GM19025 (cell line): ENCODE data around the gene CTXN1.
"Not testable (repeated sequence)": the region's sequence is repeated elsewhere in the genome, so short reads cannot be mapped to it uniquely, and the experiment has no call there.

Experiments used
- ATAC-seq: cut with Tn5 transposase; IDR thresholded peaks from one replicate; pipeline ENCODE4 v1.9.1; 2021; ENCODE audit warnings: mild to moderate bottlenecking, low read depth, moderate library complexity; ENCODE audit not compliant: unreplicated experiment

The CTXN1 gene

GRCh38 chr19:7903244-7904073 is 22.5 kb downstream of the CTXN1 start, which contains the start of gene MAP2K7:
TSS of gene MAP2K7 (plus strand) at chr19:7903877. CDS start at chr19:7903945, 68 bp downstream.
- ATAC-seq: peak; percentile 89

DNA sequence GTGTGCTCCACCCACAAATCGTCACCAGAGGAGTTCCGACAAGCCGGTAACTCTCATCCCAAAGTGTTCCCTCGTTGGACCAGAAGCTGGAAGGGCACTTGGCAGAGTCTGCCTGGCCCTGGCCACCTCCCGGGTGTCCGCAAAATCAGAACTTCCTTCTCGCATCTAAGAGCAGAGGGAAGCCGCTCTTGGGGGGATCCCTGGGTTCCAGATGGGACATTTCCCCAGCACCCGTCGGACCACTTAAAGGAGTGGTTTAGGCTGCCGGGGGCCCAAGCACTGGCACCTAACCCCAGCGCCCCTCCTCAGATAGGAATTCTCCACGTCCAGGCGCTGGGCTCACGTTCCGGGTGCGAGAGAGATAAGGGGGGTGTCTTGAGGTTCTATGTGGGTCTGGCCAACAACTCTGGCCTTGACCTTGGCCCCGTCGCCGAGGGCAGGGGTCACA is 23.1 kb downstream of the CTXN1 start:
- no peak for ATAC-seq

- ATAC-seq: no peak
Observed at GRCh38 chr19:7901337-7901736, 24.6 kb downstream of the CTXN1 start.

DNA sequence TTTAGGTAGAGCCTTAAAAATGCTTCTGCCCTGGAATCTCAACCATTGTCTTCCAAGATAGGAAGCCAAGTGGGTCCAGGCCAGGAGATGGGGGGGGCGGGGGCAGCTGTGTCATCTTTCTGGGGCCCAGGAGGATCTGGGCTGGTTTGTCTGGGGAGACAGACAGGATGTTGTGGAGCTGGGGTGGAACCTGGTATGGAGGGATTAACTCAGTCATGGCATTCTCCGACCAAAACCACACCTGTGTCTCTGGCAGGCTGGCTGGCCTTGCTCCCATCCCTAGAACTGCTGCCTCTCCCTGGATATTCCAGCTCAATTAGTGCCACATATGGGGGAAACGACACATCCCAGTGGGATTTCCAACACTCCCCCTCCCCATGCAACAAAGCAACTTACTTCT is 25.0 kb downstream of the CTXN1 start:
- no peak for ATAC-seq

DNA sequence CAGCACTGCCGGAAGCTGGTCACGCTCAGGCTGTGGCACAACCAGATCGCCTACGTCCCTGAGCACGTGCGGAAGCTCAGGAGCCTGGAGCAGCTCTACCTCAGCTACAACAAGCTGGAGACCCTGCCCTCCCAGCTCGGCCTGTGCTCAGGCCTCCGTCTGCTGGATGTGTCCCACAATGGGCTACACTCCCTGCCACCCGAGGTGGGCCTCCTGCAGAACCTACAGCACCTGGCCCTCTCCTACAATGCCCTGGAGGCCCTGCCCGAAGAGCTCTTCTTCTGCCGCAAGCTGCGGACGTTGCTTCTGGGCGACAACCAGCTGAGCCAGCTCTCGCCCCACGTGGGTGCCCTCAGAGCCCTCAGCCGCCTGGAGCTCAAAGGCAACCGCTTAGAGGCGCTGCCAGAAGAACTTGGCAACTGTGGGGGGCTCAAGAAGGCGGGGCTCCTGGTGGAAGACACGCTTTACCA is 25.5 kb downstream of the CTXN1 start:
- ATAC-seq: no peak

GRCh38 chr19:7899751-7900378 is 26.1 kb downstream of the CTXN1 start:
- ATAC-seq: no peak

DNA sequence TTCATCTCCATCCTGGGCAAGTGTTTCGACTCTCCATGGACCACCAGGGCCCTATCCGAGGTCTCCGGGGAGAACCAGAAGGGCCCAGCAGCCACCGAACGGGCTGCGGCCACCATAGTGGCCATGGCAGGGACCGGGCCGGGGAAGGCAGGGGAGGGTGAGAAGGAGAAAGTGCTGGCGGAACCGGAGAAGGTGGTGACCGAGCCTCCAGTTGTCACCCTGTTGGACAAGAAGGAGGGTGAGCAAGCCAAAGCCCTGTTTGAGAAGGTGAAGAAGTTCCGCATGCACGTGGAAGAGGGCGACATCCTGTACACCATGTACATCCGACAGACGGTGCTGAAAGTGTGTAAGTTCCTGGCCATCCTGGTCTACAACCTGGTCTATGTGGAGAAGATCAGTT is 27.0 kb downstream of the CTXN1 start:
- no peak for ATAC-seq

DNA sequence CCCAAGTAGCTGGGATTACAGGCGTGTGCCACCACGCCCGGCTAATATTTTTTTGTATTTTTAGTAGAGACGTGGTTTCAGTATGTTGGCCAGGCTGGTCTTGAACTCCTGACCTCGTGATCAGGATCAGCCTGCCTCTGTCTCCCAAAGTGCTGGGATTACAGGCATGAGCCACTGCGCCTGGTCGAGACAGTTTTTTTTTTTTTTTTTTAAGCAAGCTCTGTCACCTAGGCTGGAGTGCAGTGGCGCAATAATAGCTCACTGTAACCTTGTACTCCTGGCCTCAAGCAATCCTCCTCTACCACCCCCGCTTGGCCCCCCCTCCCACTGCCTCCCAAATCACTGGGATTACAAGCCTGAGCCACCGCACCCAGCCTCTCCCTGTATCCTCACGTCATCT is 28.6 kb downstream of the CTXN1 start:
- no peak for ATAC-seq

GRCh38 chr19:7895565-7895964 is 30.4 kb downstream of the CTXN1 start:
- ATAC-seq: no peak

GRCh38 chr19:7894612-7895309 is 31.2 kb downstream of the CTXN1 start:
- ATAC-seq: no peak

- not testable (repeated sequence) for ATAC-seq
Observed at GRCh38 chr19:7893362-7894101, 32.4 kb downstream of the CTXN1 start.

GRCh38 chr19:7888826-7889217 is 37.1 kb downstream of the CTXN1 start:
- ATAC-seq: no peak

DNA sequence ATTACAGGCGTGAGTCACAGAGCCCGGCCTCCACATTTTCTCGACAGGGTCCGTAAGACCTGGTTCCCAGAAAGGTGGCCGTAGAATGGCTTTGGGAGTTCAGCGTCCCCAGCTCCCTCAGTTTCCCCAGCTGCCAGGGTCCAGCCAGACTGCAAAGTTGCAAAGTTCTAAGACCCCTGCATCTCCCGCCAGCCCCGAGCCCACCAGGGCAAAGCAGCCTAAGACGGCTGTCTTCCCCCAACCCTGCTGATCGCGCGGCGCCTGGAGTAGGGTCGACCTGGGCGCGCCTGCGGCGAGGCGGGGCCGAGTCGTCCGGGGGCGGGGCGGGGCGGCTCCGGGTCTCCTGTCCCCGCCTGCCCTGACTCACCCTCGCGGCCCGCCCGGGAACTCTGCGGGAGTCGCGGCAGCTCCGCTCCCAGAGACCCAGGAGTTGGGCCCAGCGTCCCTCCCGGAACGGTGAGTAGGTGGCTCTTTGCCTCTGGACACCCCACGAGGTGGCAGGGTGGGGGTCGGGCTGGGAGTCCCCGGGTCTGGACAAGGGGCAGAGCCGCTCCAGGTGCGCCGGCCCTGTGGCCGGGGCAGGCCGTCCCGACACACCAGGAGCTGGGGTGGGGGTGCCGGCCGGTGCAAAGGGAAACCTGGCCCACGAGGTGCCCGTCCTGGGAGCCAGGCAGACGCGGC is 37.6 kb downstream of the CTXN1 start, which contains the start of gene LRRC8E:
Gene LRRC8E (plus strand): TSS at position 366 of the 681 bp plus-strand sequence. CDS start 7,094 bp downstream, outside the sequence.
- ATAC-seq: no peak

GRCh38 chr19:7887408-7888144 is 38.4 kb downstream of the CTXN1 start:
- no peak for ATAC-seq

DNA sequence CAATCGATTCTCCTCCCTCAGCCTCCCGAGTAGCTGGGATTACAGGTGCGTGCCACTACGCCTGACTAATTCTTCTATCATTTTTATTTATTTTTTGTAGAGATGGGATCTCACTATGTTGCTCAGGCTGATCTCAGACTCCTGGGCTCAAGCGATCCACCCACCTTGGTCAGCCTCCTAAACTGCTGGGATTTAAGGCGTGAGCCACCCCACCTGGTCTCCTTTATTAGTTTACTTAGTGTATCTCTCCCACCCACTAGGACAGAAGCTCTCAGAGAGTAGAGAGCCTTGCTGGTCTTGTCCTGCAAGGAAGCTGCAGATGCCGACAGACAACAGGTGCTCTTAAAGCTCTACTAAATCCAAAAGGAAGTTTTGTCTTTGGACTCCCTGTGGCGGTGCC is 40.1 kb downstream of the CTXN1 start:
- ATAC-seq: no peak

DNA sequence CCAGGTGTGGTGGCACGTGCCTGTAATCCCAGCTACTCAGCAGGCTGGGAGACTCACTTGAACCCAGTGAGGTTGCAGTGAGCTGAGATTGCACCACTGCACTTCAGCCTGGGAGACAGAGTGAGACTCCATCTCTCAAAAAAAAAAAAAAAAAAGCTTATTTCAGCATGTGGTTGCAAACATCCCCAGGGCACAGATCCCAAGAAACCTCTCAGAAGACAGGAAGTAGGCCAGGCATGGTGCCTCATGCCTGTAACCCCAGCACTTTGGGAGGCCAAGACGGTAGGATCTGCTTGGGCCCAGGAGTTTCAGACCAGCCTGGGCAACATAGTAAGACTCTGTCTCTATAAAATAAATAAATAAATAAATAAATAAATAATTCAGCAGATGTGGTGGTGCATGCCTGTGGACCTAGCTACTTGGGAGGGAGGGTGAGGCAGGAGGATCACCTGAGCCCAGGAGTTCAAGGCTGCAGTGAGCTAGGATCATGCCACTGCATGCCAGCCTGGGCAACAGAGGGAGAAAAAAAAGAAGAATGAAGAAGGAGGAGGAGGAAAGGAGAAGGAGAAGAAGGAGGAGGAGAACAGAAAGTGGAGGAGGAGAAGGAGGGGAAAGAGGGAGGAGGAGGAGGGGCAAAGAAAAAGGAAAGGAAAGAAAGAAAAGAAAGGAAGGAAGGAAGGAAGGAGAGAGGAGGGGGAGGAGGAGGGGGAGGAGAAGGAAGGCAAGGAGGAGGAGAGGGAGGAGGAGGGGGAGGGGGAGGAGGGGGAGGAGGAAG is 42.0 kb downstream of the CTXN1 start:
- no peak for ATAC-seq

GRCh38 chr19:7883105-7883504 is 42.8 kb downstream of the CTXN1 start:
- no peak for ATAC-seq

DNA sequence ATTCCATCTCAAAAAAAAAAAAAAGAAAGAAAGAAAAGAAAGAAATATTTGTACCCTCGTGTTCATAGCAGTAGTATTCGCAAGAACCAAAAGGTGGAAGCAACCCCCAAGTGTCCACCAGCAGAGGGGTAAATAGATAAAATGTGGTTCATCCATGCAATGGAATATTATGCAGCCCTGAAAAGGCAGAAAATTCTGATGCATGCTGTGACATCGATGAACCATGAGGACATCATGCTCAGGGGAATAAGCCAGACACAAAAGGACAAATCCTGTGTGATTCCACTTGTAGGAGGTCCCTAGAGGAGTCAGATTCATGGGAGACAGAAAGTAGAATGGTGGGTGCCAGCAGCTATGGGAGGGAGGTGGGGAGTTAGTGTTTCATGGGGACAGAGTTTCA is 44.0 kb downstream of the CTXN1 start:
- ATAC-seq: no peak
